Stimulated activated CD8-positive, alpha-beta memory T cell treated with anti-CD3 and anti-CD28 coated beads, Interleukin-4, amount 100 ng/mL, for 1 hour (primary cell): Measurements from ENCODE around the gene ADAMTSL3.
"Not testable (repeated sequence)": the region's sequence is repeated elsewhere in the genome, so short reads cannot be mapped to it uniquely, and the experiment has no call there.

ENCODE experiments used
- DNase-seq, 2 donors: peaks; one replicate each; pipeline ENCODE4 v3.0.0-alpha.2; 2020; ENCODE audit warnings: low read depth in 2 of 2, low spot score in 1 of 2

The ADAMTSL3 gene

DNA sequence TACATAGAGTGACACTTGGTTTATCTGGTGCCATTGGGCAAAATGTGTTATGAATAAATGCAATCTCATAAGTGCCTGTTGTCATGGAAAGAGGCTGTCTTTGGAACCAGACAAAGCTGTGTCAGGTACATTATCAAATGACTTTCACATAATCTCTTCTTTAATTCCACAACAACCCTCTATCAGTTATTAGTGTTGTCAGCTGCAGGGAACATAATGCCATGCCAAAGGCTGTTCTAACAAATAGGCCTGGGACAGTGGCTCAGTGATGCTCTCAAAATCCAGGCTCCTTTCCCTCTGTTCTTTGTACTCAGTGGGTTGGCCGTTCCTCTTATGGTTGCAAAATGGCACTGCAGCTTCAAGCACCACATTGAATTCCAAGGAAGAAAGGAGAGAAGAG, 91.8 kb downstream of the ADAMTSL3 start:
- DNase-seq = no peak

DNA sequence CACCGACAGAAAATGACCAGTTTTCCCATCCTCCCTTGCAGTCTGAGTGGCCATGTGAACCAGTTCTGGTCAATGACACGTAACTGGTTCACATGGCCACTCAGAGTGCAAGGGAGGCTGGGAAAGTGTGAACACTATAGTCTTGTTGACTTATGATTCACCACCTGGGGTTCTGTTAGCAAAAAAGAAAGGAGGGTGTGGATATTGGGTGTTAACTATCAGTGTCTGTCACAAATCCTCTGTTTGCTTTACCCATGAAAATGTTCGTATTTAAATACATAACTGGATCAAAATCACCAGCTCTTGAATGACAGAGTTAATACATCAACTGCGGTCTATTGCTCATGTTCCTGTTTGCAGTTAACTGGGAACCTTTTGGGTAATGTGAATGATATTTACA, 92.3 kb downstream of the ADAMTSL3 start:
- DNase-seq = no peak

DNA sequence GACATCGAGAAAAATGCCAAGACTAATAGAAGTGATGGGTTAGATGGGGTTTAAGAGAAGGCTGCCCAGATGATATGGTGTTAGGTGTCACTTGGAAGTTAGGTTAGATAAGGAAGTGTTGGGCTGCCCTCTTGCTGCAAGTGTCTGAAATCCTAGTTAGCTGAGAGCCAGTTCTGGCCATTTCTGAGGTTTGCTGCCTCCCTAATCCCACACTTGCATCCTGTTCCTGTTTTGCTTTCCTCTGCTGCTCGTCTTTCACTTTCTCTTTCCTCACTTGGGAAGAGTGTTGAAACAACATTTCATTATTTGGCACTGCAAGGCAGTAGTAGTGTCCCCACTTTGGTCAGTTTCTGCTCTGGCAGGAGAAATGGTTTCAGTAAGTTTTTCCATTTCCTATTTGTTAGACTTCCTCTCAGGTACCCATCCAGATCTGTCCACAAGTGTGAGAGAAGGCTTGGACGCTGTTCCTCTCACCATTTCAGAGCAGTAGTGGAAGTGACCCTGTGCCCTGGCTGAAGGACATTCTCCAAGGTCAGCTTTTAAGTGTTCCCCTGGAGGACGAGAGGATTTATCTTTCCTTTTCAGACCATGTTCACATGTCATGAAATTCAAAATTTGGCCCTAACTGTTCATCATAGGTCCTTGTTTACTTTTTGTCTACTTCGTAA, 93.3 kb downstream of the ADAMTSL3 start:
- no peak for DNase-seq

DNA sequence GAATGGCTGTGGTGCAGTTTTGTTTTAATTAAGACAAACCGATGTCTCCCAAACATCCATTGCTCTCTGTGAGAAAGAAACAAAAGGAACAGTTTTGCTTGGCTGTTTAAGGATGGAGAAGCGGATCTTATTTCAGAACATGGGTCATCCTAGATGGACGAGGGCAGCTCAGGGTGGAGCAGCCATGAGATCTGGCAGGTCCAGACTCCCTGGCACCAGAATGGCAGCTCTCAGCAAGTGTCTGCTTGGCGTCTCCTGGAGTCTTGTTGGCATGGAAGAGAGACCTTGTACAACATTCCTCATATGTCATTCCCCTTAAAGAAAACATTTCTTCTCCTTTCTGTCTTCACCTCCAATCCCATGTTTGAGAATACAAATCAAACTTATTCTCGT, 93.8 kb downstream of the ADAMTSL3 start:
- DNase-seq = no peak

DNA sequence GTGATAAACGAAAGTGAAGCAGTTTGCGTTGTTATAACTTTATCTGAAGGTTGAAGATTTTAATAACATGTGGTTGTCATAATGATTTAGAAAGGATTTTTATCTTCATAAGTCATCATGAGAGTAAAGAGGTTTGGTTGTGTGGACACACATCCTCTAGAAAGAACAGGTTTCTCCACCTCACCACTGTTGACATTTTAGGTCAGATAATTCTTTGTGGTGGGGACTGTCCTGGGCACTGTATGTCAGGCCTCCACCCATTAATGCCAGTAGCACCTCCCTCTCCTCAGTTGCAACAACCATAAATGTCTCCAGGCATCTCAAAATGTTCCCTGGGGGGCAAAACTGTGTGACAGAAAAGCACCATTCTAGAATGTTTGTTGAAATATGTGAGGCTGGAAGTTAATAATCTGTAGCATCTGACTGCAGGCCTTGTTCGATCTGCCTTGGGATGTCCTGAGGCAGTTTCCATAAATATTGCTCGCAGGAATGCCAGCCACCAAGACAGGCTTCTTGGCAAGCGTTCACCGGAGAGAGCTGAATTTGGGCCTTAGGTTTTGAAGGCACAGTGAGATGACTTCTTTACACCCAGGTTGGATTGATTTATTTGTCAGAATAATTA, 100.1 kb downstream of the ADAMTSL3 start:
- no peak for DNase-seq

DNA sequence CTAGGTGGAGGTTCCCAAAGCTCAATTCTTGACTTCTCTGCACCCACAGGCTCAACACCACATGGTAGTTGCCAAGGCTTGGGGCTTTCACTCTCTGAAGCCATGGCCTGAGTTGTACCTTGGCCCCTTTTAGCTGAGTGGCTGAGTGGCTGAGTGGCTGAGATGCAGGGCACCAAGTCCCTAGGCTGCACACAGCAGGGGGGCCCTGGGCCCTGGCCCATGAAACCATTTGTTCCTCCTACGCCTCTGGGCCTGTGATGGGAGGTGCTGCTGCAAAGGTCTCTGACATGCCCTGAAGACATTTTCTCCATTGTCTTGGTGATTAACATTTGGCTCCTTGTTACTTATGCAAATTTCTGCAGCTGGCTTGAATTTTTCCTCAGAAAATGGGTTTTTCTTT, 103.4 kb downstream of the ADAMTSL3 start:
- DNase-seq = not testable (repeated sequence)

DNA sequence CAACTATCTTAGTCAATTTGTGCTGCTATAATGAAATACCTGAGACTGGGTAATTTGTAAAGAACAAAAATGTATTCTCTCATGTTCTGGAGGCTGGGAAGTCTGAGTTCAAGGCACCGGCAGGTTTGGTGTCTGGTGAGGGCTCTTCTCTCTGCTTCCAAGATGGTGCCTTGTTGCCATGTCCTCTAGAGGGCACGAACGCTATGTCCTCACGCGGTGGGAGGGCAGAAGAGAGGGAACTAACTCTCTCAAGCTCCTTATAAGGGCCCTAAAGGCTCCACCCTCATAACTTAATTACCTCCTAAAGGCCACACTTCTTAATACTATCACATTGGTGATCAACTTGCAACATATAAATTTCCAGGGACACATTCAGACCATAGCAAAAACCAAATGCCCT, 108.4 kb downstream of the ADAMTSL3 start:
- no peak for DNase-seq

DNA sequence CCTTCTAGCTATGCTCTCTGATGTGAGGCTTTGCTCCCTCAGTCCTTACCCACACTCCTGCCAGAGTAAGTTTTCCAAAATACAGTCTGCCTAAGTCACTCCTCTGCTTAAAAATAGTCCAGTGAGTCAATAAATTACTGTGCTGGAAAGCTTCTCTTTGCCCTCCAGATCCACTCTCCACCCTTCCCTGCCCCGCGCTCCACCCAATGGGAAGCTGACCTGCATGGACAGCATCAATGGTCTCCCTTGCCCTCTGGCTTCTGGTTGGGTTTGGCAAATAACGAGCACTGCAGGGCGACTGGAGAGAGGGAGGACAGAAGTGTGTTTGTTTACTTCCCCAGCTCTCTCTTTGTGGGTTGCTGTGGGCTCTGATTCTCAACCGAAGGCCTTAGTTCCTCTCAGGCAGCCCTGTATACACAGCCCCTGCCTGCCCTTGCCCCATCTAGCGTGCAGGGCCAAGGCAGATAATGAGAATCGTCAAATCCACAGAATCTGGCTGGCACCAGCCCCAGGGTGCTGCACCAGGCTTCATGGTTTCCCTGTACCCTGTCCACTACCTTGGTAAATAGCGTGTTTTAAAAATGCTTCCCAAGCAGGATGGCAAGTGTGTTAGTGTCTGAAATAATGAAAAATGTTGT, 110.4 kb downstream of the ADAMTSL3 start:
- DNase-seq = no peak

DNA sequence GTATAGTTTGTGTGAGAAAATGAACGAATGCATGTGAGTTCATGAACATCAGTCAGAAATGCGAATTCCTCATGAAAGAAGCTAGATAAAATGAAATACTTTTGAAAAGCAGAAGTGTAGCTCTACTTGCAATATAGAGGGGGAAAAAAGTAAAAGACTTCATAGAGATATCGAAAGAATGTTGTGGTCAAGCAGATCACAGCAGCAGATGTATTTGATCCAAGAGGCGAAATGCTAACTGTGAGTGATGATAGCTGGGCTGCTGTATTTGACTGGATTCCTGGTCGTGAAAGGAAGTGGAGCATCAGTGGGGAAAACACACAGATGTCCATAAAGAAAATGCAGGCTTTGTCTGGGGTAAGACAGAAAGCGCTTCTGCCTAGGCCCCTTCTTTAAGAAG, 112.4 kb downstream of the ADAMTSL3 start:
- no peak for DNase-seq

DNA sequence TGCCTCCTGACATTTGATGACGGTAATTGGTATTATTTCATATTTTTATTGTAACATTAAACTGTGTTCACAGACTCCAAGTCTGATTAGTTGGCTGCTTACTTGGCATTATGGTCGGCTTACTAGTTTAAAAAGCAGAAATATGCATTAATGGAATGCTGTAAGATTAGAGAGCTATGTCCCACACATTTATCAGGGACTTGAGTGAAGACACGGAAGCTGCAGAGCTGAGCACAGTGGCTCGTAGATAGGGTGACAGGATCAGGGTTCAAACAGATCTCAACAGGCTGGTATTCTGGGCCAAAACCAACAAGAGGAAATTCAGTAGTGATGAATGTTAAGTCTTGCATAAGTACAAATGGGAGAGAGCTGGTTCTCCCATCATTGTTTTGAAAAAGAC, 113.8 kb downstream of the ADAMTSL3 start:
- no peak for DNase-seq

DNA sequence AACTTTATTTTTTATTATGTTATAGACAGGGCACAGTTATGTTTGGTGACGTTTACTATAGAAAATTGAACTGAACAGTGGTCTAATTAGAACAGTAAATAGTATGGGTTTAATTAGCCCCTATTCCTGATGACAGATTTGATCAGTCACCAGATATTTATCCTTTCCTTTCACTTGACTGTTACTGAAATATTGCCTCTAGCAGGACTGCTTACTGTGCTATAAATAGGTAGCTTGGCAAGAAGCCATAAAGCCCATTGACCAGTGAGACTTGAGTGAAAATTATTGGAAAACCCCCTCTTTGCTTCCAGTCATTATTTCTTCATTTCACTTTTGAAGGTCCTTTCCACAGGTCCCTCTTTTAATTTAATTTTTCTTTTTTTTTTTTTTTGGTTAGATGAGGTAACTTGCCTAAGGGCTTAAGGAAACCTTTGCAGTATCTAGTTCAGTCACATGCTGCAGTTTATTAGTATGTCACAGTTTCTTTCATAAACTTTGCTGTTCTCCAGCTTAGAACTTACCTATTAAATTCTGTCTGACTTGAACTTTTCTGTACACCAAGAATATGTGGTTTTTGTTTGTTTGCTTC, 115.6 kb downstream of the ADAMTSL3 start:
- DNase-seq = no peak

DNA sequence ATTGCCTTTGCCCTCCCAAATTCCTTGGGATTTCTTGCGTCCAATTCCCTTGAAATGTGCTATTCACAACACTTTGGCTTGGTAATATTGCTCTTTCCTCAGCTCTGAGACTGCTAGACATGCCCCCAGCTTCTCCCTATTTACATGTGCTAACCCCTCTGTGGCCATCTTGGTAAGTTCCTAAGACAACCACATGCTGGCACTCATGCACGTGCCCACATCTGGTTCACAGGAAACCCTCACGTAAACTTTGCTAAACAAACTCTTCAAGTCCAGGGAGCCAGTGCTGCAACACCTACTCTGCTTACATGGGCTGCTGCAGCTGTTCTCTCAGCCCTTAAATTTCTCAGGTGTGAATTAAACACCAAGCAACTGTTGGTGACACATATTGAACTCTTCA, 121.8 kb downstream of the ADAMTSL3 start:
- no peak for DNase-seq

DNA sequence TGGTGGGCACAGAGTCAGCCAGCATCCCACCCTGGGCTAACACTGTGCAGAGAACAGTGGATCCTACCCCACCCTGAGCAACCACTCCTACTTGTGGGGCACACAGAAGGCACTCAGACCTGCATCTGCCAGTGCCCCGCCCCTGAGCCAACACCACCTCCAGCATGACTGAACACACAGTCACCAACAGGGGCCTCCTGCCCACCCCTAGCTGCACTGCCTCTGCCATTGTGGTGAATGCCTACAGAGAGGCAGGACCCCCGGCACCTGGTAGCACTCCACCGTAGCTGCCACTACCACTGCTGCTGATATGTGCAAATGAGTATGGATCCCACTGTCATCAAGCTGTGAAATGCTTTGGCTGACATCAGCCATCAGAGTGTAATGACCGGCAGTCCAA, 123.1 kb downstream of the ADAMTSL3 start:
- no peak for DNase-seq

DNA sequence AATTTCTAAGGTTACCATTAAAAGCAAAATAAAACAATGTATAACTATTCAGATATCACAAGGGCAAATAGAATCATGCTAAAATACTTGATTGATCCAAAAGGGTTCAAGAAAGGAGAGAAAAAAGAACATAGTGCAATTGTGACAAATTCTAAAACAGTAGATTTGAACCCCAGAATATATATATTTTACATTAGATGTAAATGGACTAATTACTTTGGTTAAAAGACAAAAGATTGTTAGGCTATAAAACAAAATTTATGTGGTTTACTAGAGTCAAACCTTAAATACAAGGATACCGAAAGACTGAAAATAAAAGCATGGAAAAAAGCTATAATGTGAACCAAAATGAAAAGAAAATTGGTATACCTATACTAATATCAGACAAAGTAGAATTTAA, 129.3 kb downstream of the ADAMTSL3 start:
- DNase-seq = no peak

DNA sequence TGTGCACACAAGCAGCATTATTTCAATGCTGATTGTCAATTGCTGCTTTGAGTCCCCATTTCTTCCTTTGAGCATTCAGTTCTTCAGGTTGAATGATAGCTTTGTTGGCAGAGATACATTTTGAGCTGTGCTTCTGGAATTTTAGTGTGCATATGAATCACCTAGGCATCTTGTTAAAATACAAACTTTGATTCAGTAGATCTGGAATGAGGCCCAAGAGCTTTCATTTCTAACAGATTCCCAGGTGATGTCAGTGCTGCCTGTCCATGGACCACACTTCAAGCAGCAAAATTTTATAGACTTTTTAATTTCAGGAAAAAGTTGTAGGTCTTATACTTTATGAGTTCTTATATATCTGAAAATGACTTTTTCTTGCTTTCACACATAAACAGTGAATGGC, 131.1 kb downstream of the ADAMTSL3 start:
- no peak for DNase-seq

DNA sequence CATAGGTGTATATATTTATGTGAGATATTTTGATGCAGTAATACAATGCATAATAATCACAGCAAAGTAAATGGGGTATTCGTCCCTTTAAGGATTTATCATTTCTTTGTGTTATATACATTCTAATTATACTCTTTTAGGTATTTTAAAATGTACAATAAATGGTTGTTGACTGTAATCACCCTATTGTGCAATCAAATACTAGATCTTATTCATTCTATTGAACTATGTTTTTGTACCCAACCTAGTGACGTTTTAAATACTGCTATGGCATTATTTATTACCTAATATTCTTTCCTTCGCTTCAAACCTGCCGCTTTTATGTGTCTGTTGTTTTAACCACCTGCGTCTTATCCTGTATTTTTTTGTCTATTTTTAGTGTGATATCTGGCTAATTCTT, 132.4 kb downstream of the ADAMTSL3 start:
- DNase-seq = no peak

DNA sequence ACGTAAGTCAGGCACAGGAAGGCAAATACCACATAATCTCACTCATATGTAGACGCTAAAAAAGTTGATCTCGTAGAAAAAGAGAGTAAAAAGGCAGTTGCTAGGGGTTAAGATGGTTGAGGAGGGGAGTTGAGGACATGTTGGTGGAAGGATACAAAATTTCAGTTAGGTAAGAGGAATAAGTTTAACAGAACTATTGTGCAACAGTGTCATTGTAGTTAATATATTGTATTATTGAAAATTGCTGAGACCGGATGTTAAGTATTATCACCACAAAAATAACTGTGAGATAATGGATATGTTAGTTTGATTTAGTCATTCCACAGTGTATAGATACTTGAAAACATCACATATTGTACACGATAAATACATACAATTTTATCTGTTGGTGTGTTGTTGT, 139.1 kb downstream of the ADAMTSL3 start:
- no peak for DNase-seq

DNA sequence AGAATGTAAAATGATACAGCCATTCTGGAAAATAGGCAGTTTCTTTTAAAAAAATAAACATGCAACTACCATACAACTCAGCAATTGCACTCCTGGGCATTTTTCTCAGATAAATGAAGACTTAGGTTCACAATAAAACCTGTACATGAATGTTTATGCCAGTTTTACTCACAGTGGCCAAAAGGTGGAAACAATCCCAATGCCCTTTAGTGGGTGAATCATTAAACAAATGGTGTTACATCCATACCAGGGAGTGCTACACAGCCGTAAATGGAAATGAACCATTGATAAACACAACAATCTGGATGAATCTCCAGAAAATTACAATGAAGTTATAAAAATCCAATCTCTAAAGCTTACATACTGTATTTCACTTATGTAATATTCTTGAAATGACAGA, 140.3 kb downstream of the ADAMTSL3 start:
- DNase-seq = no peak

DNA sequence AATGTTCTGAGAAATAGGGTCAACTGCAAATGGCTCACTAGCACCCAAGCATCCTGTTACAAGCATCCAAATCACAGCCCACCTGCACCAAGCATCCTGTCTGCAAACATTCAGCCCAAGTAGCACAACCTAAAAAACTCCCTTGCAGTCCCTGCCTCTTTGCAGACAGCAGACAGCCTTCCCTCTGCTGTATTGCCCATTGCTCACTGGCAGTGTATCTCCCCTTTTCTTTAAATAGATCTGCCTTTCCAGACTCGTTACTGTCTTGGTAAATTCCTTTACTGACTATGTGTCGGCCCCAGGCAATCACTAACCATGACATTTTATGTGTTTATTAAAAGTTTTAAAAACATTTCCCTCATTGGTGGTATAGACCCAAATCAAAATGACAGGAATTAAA, 155.4 kb downstream of the ADAMTSL3 start:
- DNase-seq = no peak

DNA sequence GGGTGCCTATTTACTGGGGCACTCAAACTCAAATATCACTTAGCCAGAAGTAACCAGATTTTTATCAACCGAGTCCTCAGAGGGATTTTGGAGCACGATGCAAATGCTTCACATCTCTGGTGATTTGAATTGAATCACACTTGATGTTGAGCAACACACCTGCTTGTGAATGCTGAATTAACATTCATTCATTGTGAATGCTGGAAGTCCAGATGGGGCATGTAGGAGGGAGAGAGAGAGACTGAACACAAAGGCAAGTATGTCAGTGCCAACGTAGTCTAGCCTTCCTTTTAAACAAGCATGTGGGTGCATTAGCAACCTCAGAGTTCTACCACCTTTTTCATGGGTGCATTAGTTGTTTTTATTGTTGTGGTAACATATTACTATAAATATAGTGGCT, 156.2 kb downstream of the ADAMTSL3 start:
- DNase-seq = no peak

DNA sequence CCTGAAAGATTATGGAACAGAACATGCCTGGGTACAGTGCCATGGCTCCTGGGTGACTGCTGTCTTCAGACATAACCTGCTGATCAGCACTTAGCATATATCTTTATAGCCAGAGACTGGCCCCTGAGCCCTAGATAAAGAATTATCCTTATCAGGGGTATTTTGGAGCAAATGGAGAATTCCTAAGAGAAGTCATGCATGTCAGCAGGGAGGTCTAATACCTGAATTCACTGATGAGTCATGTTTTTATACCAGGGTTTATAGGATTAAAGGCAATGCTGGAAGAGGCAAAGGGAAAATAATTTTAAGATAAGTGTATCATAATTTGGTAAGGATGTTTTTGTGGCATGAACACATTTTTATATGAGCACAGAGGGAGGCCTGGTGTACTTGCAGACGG, 159.8 kb downstream of the ADAMTSL3 start:
- no peak for DNase-seq

DNA sequence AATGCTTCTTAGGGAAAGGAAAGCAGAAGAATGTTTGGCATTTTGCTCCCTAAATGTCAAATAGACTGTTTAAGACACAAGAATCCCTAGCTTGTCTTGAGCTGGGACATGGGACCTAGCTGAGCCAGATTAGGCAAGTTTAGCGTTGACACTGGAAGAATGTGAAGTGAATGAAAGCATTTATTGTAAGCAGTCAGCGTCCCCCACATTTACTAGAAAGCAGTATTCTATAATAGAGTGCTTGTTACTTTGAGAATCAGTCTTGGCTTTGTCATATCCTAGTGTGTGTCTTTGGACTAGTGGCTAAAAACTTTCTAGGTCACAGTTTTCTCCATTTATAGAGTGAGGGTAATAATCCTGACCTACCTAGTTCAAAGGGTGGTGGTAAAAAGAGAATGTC, 161.6 kb downstream of the ADAMTSL3 start:
- no peak for DNase-seq
